NCI-H1417 (cell line): ENCODE results near the gene PIERCE2.
"Not testable (repeated sequence)": the region's sequence is repeated elsewhere in the genome, so short reads cannot be mapped to it uniquely, and the experiment has no call there.

Source experiments
- DNase-seq, 3 experiments: peaks; one replicate each; lab custom pipeline; 2025; lab: John Stamatoyannopoulos, UW

The PIERCE2 gene

GRCh38 chr15:55434989-55435825, 26.9 kb downstream of the PIERCE2 start:
- DNase-seq: peak; percentile 4 to 58 (median 22)

GRCh38 chr15:55443141-55443540, 34.8 kb downstream of the PIERCE2 start:
- DNase-seq: not testable (repeated sequence)

- not testable (repeated sequence) for DNase-seq
Measured at GRCh38 chr15:55445936-55446335, 37.6 kb downstream of the PIERCE2 start.

- DNase-seq: not testable (repeated sequence)
Measured at GRCh38 chr15:55446379-55447029, 38.2 kb downstream of the PIERCE2 start.

- DNase-seq: not testable (repeated sequence)
Measured at GRCh38 chr15:55447030-55447394, 38.7 kb downstream of the PIERCE2 start.

- peak in 2 of 3 experiments; percentile 5 to 44 for DNase-seq
Measured at GRCh38 chr15:55457401-55458022, 49.2 kb downstream of the PIERCE2 start.

- no peak for DNase-seq
Measured at GRCh38 chr15:55461447-55461846, 53.2 kb downstream of the PIERCE2 start.

GRCh38 chr15:55468321-55468720, 60.0 kb downstream of the PIERCE2 start:
- DNase-seq: no peak
